PC-9 (cell line): ENCODE measurements around the gene RFXAP. TPM values are rescaled to one million over a fixed set of nuclear protein-coding genes. Genes with fewer than 3 reads are reported as not detected.

Source experiments
- BruUV-seq: library from RNA; stranded (reverse); fragments of 400-500 nt; replicated peaks from 2 replicates; lab custom pipeline; 2021; lab: Mats Ljungman, UMichigan
- CTCF ChIA-PET: fragments of 300-600 bp; sonication (Branson Sonifier 250); formaldehyde crosslinking; loops from one replicate; lab custom pipeline; 2022; ENCODE audit warnings: antibody characterized with exemption; lab: Charles Lee
- POLR2A ChIA-PET: fragments of 300-600 bp; sonication (Branson Sonifier 250); formaldehyde crosslinking; loops from one replicate; lab custom pipeline; 2022; ENCODE audit warnings: antibody characterized with exemption; ENCODE audit not compliant: unreplicated experiment; lab: Charles Lee
- DNase-seq, 2 experiments: peaks; one replicate each; pipeline versions ENCODE4 v3.0.0 to v3.0.0-alpha.2; 2015 to 2022; ENCODE audit warnings: mixed read lengths in 1 of 2
- H2AFZ ChIP-seq: fragments of 200-600 bp; sonication (generic); 2 replicates; pipeline ENCODE4 v1.8.1; 2017; ENCODE audit warnings: antibody characterized with exemption
- H3F3A ChIP-seq: fragments of 200-600 bp; sonication (generic); 2 replicates; pipeline ENCODE4 v1.8.1; 2017; ENCODE audit warnings: antibody characterized with exemption, mild to moderate bottlenecking, low read depth; ENCODE audit not compliant: insufficient read depth
- H3K27ac ChIP-seq: fragments of 200-600 bp; sonication (generic); 2 replicates; pipeline ENCODE4 v1.6.1; 2016; ENCODE audit warnings: mixed run types
- H3K27me3 ChIP-seq: fragments of 200-600 bp; sonication (generic); 2 replicates; pipeline ENCODE4 v1.6.1; 2016; ENCODE audit warnings: low read depth, mixed run types; ENCODE audit not compliant: insufficient read depth
- H3K36me3 ChIP-seq: fragments of 200-600 bp; sonication (generic); 2 replicates; pipeline ENCODE4 v1.6.1; 2016; ENCODE audit warnings: low read depth, mixed run types
- H3K4me1 ChIP-seq: fragments of 200-600 bp; sonication (generic); replicated peaks from 2 replicates; pipeline ENCODE4 v1.6.1; 2016; ENCODE audit warnings: mixed run types; ENCODE audit not compliant: insufficient read depth
- H3K4me2 ChIP-seq: fragments of 200-600 bp; sonication (generic); 2 replicates; pipeline ENCODE4 v1.6.1; 2017; ENCODE audit warnings: mixed run types
- H3K4me3 ChIP-seq: fragments of 200-600 bp; sonication (generic); 2 replicates; pipeline ENCODE4 v1.6.1; 2016; ENCODE audit warnings: mixed run types
- H3K79me2 ChIP-seq: fragments of 200-600 bp; sonication (generic); 2 replicates; pipeline ENCODE4 v1.6.1; 2017; ENCODE audit warnings: low read depth, mixed run types
- H3K9me2 ChIP-seq: fragments of 200-600 bp; sonication (generic); 2 replicates; pipeline ENCODE4 v1.8.1; 2017; ENCODE audit warnings: mild to moderate bottlenecking; ENCODE audit not compliant: insufficient read depth
- H3K9me3 ChIP-seq: fragments of 200-600 bp; sonication (generic); 2 replicates; pipeline ENCODE4 v1.8.1; 2016; ENCODE audit warnings: low read depth; ENCODE audit not compliant: insufficient read depth
- H4K20me1 ChIP-seq: fragments of 200-600 bp; sonication (generic); 2 replicates; pipeline ENCODE4 v1.8.1; 2017; ENCODE audit not compliant: insufficient read depth
- EZH2 ChIP-seq: fragments of 200-600 bp; sonication (generic); IDR thresholded peaks from 2 replicates; pipeline ENCODE4 v1.8.0; 2017; ENCODE audit warnings: antibody characterized with exemption, low read depth
- intact Hi-C: fragments of 100-400 bp; cut with micrococcal nuclease; formaldehyde crosslinking; loops from one replicate; pipeline ENCODE4 v1.10.0; 2022; ENCODE audit not compliant: unreplicated experiment
- total RNA-seq: library from RNA; stranded (reverse); gene quantifications from 2 replicates; pipeline ENCODE4 v1.2.3, GENCODE V29; 2021
- TF ChIP-seq, protein P1 (sequence below): fragments of 200-600 bp; sonication (generic); conservative IDR thresholded peaks from 2 replicates; pipeline ENCODE4 v1.6.1; 2017; ENCODE audit warnings: mixed run types, antibody characterized with exemption, mild to moderate bottlenecking, moderate library complexity

Gene RFXAP
- total RNA-seq, 1 experiment from 2014 or later, result 5.6 TPM

GRCh38 chr13:36850790-36851438 lies 31.9 kb downstream of the RFXAP start:
- Histone ChIP-seq H3K4me3 (no peak overlapping the region), H2AFZ (no peak overlapping the region), H3K27ac (no peak overlapping the region), H3K9me2 (no peaks in the 10 kb centered on the region), H3K36me3 (no peaks in the 10 kb centered on the region), H3F3A (no peaks in the 10 kb centered on the region), H4K20me1 (no peaks in the 10 kb centered on the region), H3K4me1 (no peaks in the 10 kb centered on the region), H3K4me2 (no peak overlapping the region), H3K9me3 (no peaks in the 10 kb centered on the region), H3K79me2 (no peaks in the 10 kb centered on the region), H3K27me3 (no peaks in the 10 kb centered on the region)
- ChIA-PET POLR2A (no interaction called here), CTCF (no interaction called here)
- DNase-seq, result no peak
- no TSS peak for BruUV-seq
- intact Hi-C loops, result no loop called here
- TF ChIP-seq EZH2, result no peak
- TF ChIP-seq, protein P1, sequence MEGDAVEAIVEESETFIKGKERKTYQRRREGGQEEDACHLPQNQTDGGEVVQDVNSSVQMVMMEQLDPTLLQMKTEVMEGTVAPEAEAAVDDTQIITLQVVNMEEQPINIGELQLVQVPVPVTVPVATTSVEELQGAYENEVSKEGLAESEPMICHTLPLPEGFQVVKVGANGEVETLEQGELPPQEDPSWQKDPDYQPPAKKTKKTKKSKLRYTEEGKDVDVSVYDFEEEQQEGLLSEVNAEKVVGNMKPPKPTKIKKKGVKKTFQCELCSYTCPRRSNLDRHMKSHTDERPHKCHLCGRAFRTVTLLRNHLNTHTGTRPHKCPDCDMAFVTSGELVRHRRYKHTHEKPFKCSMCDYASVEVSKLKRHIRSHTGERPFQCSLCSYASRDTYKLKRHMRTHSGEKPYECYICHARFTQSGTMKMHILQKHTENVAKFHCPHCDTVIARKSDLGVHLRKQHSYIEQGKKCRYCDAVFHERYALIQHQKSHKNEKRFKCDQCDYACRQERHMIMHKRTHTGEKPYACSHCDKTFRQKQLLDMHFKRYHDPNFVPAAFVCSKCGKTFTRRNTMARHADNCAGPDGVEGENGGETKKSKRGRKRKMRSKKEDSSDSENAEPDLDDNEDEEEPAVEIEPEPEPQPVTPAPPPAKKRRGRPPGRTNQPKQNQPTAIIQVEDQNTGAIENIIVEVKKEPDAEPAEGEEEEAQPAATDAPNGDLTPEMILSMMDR, result peak; percentile 38; the same call in 1 of the 2 replicates

GRCh38 chr13:36857253-36857652 lies 38.2 kb downstream of the RFXAP start:
- Histone ChIP-seq H3K36me3 (no peaks in the 10 kb centered on the region), H3K79me2 (no peaks in the 10 kb centered on the region), H3K27me3 (no peaks in the 10 kb centered on the region), H2AFZ (no peak overlapping the region), H3K4me2 (no peak overlapping the region), H3K4me3 (no peak overlapping the region), H3K9me2 (no peaks in the 10 kb centered on the region), H3F3A (no peaks in the 10 kb centered on the region; the same call in 1 of the 2 replicates), H3K27ac (no peak overlapping the region), H4K20me1 (no peaks in the 10 kb centered on the region), H3K4me1 (peaks cover 6% of the 10 kb centered on the region), H3K9me3 (no peaks in the 10 kb centered on the region)
- TF ChIP-seq EZH2, result no peak
- TF ChIP-seq, protein P1, result no peak
- ChIA-PET CTCF (interaction anchor here (1.1 kb wide), 1 partner anchor 24 kb away, joined by 3 read pairs; no protein-coding TSS in a partner anchor), POLR2A (no interaction called here)
- no peak for DNase-seq
- no TSS peak for BruUV-seq
- intact Hi-C loops, result loop anchor here (5.0 kb wide), 2 partner anchors 125 to 210 kb away; no protein-coding TSS in a partner anchor

- Histone ChIP-seq H3K27me3 (no peaks in the 10 kb centered on the region), H3K9me2 (no peaks in the 10 kb centered on the region), H3K79me2 (no peaks in the 10 kb centered on the region), H3K27ac (no peak overlapping the region), H3K4me2 (no peak overlapping the region), H3K9me3 (no peaks in the 10 kb centered on the region), H2AFZ (no peak overlapping the region), H4K20me1 (no peaks in the 10 kb centered on the region), H3F3A (no peaks in the 10 kb centered on the region; the same call in 1 of the 2 replicates), H3K4me3 (no peak overlapping the region), H3K4me1 (peaks cover 9% of the 10 kb centered on the region), H3K36me3 (no peaks in the 10 kb centered on the region)
- intact Hi-C loops, result loop anchor here (5.0 kb wide), 2 partner anchors 124 to 209 kb away; no protein-coding TSS in a partner anchor
- CTCF ChIA-PET, result interaction anchor here (0.7 to 1.1 kb wide), 3 partner anchors 23 to 123 kb away, joined by 3 read pairs; no protein-coding TSS in a partner anchor
- no TSS peak for BruUV-seq
- POLR2A ChIA-PET, result no interaction called here
- no peak for TF ChIP-seq EZH2
- TF ChIP-seq, protein P1, result peak; percentile 65
- DNase-seq, result peak in 1 of 2 experiments; percentile 45
These were observed 39.3 kb downstream of the RFXAP start for GRCh38 chr13:36858290-36858689.
